PC-3 (cell line): ENCODE measurements around the gene ABCB10.

Experiments used
- EZH2 ChIP-seq: fragments of 300-600 bp; sonication (generic); IDR thresholded peaks from one replicate; pipeline ENCODE4 v1.6.1; 2017; ENCODE audit warnings: antibody characterized with exemption, mild to moderate bottlenecking, low read length; ENCODE audit not compliant: unreplicated experiment
- EZH2phosphoT487 ChIP-seq: fragments of 300-600 bp; sonication (generic); IDR thresholded peaks from 2 replicates; pipeline ENCODE4 v1.6.1; 2018; ENCODE audit warnings: mild to moderate bottlenecking, antibody characterized with exemption, low read length, borderline replicate concordance
- TF ChIP-seq, protein P1 (sequence below): fragments of 300-600 bp; sonication (generic); conservative IDR thresholded peaks from 2 replicates; pipeline ENCODE4 v1.5.1; 2017; ENCODE audit warnings: antibody characterized with exemption, low read depth, mild to moderate bottlenecking, low read length

DNA sequence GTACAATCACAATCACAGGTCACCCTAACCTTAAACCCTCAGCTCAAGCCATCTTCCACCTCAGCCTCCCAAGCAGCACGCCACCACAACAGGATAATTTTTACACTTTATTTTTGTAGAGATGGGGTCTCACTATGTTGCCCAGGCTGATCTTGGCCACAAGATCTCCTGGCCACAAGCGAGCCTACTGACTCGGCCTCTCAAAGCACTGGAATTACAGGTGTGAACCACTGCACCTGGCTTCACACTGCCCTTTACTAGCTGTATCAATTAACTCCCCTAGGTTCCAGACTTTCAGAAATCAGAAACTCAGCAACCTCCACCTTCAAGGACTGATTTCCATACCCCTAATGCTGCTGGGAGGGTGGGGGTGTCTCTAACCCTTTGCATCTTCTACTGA lies 87.3 kb downstream of the ABCB10 start:
- TF ChIP-seq EZH2phosphoT487 = no peak
- TF ChIP-seq, protein P1, sequence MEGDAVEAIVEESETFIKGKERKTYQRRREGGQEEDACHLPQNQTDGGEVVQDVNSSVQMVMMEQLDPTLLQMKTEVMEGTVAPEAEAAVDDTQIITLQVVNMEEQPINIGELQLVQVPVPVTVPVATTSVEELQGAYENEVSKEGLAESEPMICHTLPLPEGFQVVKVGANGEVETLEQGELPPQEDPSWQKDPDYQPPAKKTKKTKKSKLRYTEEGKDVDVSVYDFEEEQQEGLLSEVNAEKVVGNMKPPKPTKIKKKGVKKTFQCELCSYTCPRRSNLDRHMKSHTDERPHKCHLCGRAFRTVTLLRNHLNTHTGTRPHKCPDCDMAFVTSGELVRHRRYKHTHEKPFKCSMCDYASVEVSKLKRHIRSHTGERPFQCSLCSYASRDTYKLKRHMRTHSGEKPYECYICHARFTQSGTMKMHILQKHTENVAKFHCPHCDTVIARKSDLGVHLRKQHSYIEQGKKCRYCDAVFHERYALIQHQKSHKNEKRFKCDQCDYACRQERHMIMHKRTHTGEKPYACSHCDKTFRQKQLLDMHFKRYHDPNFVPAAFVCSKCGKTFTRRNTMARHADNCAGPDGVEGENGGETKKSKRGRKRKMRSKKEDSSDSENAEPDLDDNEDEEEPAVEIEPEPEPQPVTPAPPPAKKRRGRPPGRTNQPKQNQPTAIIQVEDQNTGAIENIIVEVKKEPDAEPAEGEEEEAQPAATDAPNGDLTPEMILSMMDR = no peak
- TF ChIP-seq EZH2 = no peak
